A673 (cell line): Measurements from ENCODE around the gene BARX1.

Experiments
- CTCF ChIP-seq: fragments of 300-800, 200-600 bp; sonication (generic); conservative IDR thresholded peaks from 2 replicates; pipeline ENCODE4 v1.5.1; 2017; ENCODE audit warnings: low read depth, mild to moderate bottlenecking, antibody characterized with exemption, low read length, moderate library complexity, mixed read lengths
- EZH2 ChIP-seq: fragments of 200-600 bp; sonication (generic); IDR thresholded peaks from 2 replicates; pipeline ENCODE4 v1.6.1; 2017; ENCODE audit warnings: borderline replicate concordance, low read depth, mild to moderate bottlenecking, mixed read lengths, antibody characterized with exemption, low read length; ENCODE audit not compliant: poor library complexity, severe bottlenecking

GRCh38 chr9:93996863-93997262, 41.7 kb upstream of the BARX1 start:
- TF ChIP-seq EZH2 (no peak), CTCF (no peak)
